Loucy (cell line): Measurements from ENCODE around the gene CUL1.

Source experiments
- H2AFZ ChIP-seq: fragments of 200-600 bp; sonication (generic); 2 replicates; pipeline ENCODE4 v1.6.0; 2016; ENCODE audit warnings: antibody characterized with exemption, mild to moderate bottlenecking, low read length, moderate library complexity
- H3F3A ChIP-seq: fragments of 200-600 bp; 2 replicates; pipeline ENCODE4 v1.6.0; 2016; ENCODE audit warnings: antibody characterized with exemption, low read depth, mild to moderate bottlenecking
- H3K27me3 ChIP-seq: fragments of 200-600 bp; sonication (generic); 2 replicates; pipeline ENCODE4 v1.6.1; 2014; ENCODE audit warnings: low read length, mild to moderate bottlenecking; ENCODE audit not compliant: insufficient read depth, poor library complexity, severe bottlenecking
- H3K36me3 ChIP-seq: fragments of 200-600 bp; sonication (generic); 2 replicates; pipeline ENCODE4 v1.6.1; 2016; ENCODE audit warnings: low read length; ENCODE audit not compliant: insufficient read depth
- H3K4me1 ChIP-seq: fragments of 200-600 bp; sonication (generic); 2 replicates; pipeline ENCODE4 v1.5.1; 2014; ENCODE audit warnings: low read length, mild to moderate bottlenecking; ENCODE audit not compliant: insufficient read depth, poor library complexity, severe bottlenecking
- H3K4me2 ChIP-seq: fragments of 200-600 bp; sonication (generic); 2 replicates; pipeline ENCODE4 v1.6.0; 2014; ENCODE audit warnings: antibody characterized with exemption, low read length, low read depth, mild to moderate bottlenecking; ENCODE audit not compliant: poor library complexity, severe bottlenecking
- H3K4me3 ChIP-seq: fragments of 200-600 bp; sonication (generic); 2 replicates; pipeline ENCODE4 v1.5.1; 2014; ENCODE audit warnings: low read length, mild to moderate bottlenecking, mixed read lengths; ENCODE audit not compliant: poor library complexity, severe bottlenecking
- H3K79me2 ChIP-seq: fragments of 200-600 bp; sonication (generic); 2 replicates; pipeline ENCODE4 v1.6.1; 2014; ENCODE audit warnings: low read length; ENCODE audit not compliant: insufficient read depth
- H3K9ac ChIP-seq: fragments of 200-600 bp; sonication (generic); 2 replicates; pipeline ENCODE4 v1.6.0; 2014; ENCODE audit warnings: mild to moderate bottlenecking, low read depth, low read length, moderate library complexity; ENCODE audit not compliant: poor library complexity, severe bottlenecking
- H3K9me2 ChIP-seq: fragments of 200-600 bp; sonication (generic); replicated peaks from 2 replicates; pipeline ENCODE4 v1.6.1; 2016; ENCODE audit warnings: low read depth, low read length, mixed read lengths
- H3K9me3 ChIP-seq: fragments of 200-600 bp; sonication (generic); 2 replicates; pipeline ENCODE4 v1.6.1; 2014; ENCODE audit warnings: mild to moderate bottlenecking, antibody characterized with exemption, low read length, low read depth; ENCODE audit not compliant: insufficient read depth
- H4K20me1 ChIP-seq: fragments of 200-600 bp; sonication (generic); 2 replicates; pipeline ENCODE4 v1.6.0; 2014; ENCODE audit warnings: antibody characterized with exemption, low read length, mild to moderate bottlenecking; ENCODE audit not compliant: insufficient read depth, poor library complexity, severe bottlenecking
- CTCF ChIP-seq: fragments of 200-600 bp; sonication (generic); conservative IDR thresholded peaks from 2 replicates; pipeline ENCODE4 v1.5.1; 2014; ENCODE audit warnings: mild to moderate bottlenecking, antibody characterized with exemption, low read length
- EZH2phosphoT487 ChIP-seq: fragments of 200-600 bp; IDR thresholded peaks from 2 replicates; pipeline ENCODE4 v1.6.1; 2018; ENCODE audit warnings: antibody characterized with exemption, mild to moderate bottlenecking, moderate library complexity, borderline replicate concordance

Gene CUL1

GRCh38 chr7:148761499-148762278 is 63.0 kb downstream of the CUL1 start:
- Histone ChIP-seq H4K20me1 (no peaks in the 10 kb centered on the region), H3K4me2 (no peak overlapping the region), H3K79me2 (no peaks in the 10 kb centered on the region), H3K4me3 (no peak overlapping the region), H3K27me3 (no peaks in the 10 kb centered on the region), H3K4me1 (no peaks in the 10 kb centered on the region), H3K36me3 (peaks cover 30% of the 10 kb centered on the region; the same call in 1 of the 2 replicates), H3K9ac (no peak overlapping the region), H2AFZ (no peak overlapping the region), H3K9me3 (no peaks in the 10 kb centered on the region), H3K9me2 (no peaks in the 10 kb centered on the region), H3F3A (no peaks in the 10 kb centered on the region)
- TF ChIP-seq CTCF = no peak
- TF ChIP-seq EZH2phosphoT487 = no peak

- no peaks in the 10 kb centered on the region for H3K79me2 ChIP-seq
Observed at GRCh38 chr7:148763622-148764021, 64.9 kb downstream of the CUL1 start.

GRCh38 chr7:148770004-148770403 is 71.3 kb downstream of the CUL1 start:
- Histone ChIP-seq H3K27me3 (no peaks in the 10 kb centered on the region), H3K4me2 (no peak overlapping the region), H3K4me1 (peaks cover 21% of the 10 kb centered on the region), H3F3A (no peaks in the 10 kb centered on the region), H3K4me3 (no peak overlapping the region), H3K36me3 (peaks cover 8% of the 10 kb centered on the region; the same call in 1 of the 2 replicates), H3K9me3 (no peaks in the 10 kb centered on the region), H3K79me2 (no peaks in the 10 kb centered on the region), H3K9ac (no peak overlapping the region), H2AFZ (no peak overlapping the region), H4K20me1 (peaks cover 8% of the 10 kb centered on the region), H3K9me2 (no peaks in the 10 kb centered on the region)
- TF ChIP-seq CTCF = no peak
- no peak for TF ChIP-seq EZH2phosphoT487

More at GRCh38 chr7:148763622-148764021, 64.9 kb downstream of the CUL1 start:
- no peaks in the 10 kb centered on the region for H3K4me1 ChIP-seq
- no peak overlapping the region for H3K4me3 ChIP-seq
- H3K27me3 ChIP-seq = no peaks in the 10 kb centered on the region
- H4K20me1 ChIP-seq = no peaks in the 10 kb centered on the region
- no peaks in the 10 kb centered on the region for H3K9me3 ChIP-seq
- H3K4me2 ChIP-seq = no peak overlapping the region
- H2AFZ ChIP-seq = no peak overlapping the region
- H3F3A ChIP-seq = no peaks in the 10 kb centered on the region
- H3K9me2 ChIP-seq = no peaks in the 10 kb centered on the region
- no peak for TF ChIP-seq EZH2phosphoT487
- no peak for TF ChIP-seq CTCF
- H3K9ac ChIP-seq = no peak overlapping the region
- peaks cover 19% of the 10 kb centered on the region; the same call in 1 of the 2 replicates for H3K36me3 ChIP-seq
